ENCODE results near the gene STARD4. TPM values are rescaled to one million over a fixed set of nuclear protein-coding genes. Genes with fewer than 3 reads are reported as not detected.

Gene STARD4
- total RNA-seq, 1 donor from 2014 or later, result 48.6 TPM

GRCh38 chr5:111461255-111461671 is 51.1 kb downstream of the STARD4 start:
- no peak overlapping the region for H3K27ac ChIP-seq
- DNase-seq, result no peak
- peak; percentile 16 for TF ChIP-seq CTCF (IDR thresholded peaks at IDR 0.05)
- H3K4me3 ChIP-seq, result no peak overlapping the region
- H3K27me3 ChIP-seq, result no peaks in the 10 kb centered on the region
- no peaks in the 10 kb centered on the region for H3K9me3 ChIP-seq
- ATAC-seq, result peak; percentile 43
- no peaks in the 10 kb centered on the region for H3K4me1 ChIP-seq
- H3K36me3 ChIP-seq, result no peaks in the 10 kb centered on the region
- intact Hi-C loops (cut with DNase I), result no loop called here

GRCh38 chr5:111454776-111455175 is 57.6 kb downstream of the STARD4 start:
- TF ChIP-seq CTCF (IDR thresholded peaks at IDR 0.05), result no peak
- ATAC-seq (no peak), DNase-seq (no peak)
- H3K4me1 ChIP-seq, result no peaks in the 10 kb centered on the region
- no peaks in the 10 kb centered on the region for H3K27me3 ChIP-seq
- intact Hi-C loops (cut with DNase I), result no loop called here
- H3K36me3 ChIP-seq, result no peaks in the 10 kb centered on the region
- H3K9me3 ChIP-seq, result no peaks in the 10 kb centered on the region
- no peak overlapping the region for H3K4me3 ChIP-seq
- H3K27ac ChIP-seq, result no peak overlapping the region

- H3K4me1 ChIP-seq, result no peaks in the 10 kb centered on the region
- DNase-seq (no peak), ATAC-seq (no peak)
- H3K27ac ChIP-seq, result no peak overlapping the region
- no peak overlapping the region for H3K4me3 ChIP-seq
- TF ChIP-seq CTCF (IDR thresholded peaks at IDR 0.05), result no peak
- H3K9me3 ChIP-seq, result no peaks in the 10 kb centered on the region
- intact Hi-C loops (cut with DNase I), result no loop called here
- no peaks in the 10 kb centered on the region for H3K36me3 ChIP-seq
- H3K27me3 ChIP-seq, result no peaks in the 10 kb centered on the region
These were observed 58.1 kb downstream of the STARD4 start for GRCh38 chr5:111454198-111454622.

GRCh38 chr5:111453747-111454146 is 58.6 kb downstream of the STARD4 start:
- DNase-seq, result no peak
- ATAC-seq, result no peak

GRCh38 chr5:111453295-111453694 is 59.0 kb downstream of the STARD4 start:
- H3K9me3 ChIP-seq, result no peaks in the 10 kb centered on the region
- no peaks in the 10 kb centered on the region for H3K27me3 ChIP-seq
- no peaks in the 10 kb centered on the region for H3K4me1 ChIP-seq
- no peak overlapping the region for H3K4me3 ChIP-seq
- ATAC-seq (no peak), DNase-seq (no peak)
- no peaks in the 10 kb centered on the region for H3K36me3 ChIP-seq
- no peak overlapping the region for H3K27ac ChIP-seq
- intact Hi-C loops (cut with DNase I), result no loop called here
- no peak for TF ChIP-seq CTCF (IDR thresholded peaks at IDR 0.05)

More at GRCh38 chr5:111453747-111454146, 58.6 kb downstream of the STARD4 start:
- Histone ChIP-seq H3K4me3 (no peak overlapping the region), H3K27ac (no peak overlapping the region), H3K9me3 (no peaks in the 10 kb centered on the region), H3K36me3 (no peaks in the 10 kb centered on the region), H3K4me1 (no peaks in the 10 kb centered on the region), H3K27me3 (no peaks in the 10 kb centered on the region)
- intact Hi-C loops (cut with DNase I), result no loop called here
- TF ChIP-seq CTCF (IDR thresholded peaks at IDR 0.05), result no peak

GRCh38 chr5:111447822-111448221 is 64.5 kb downstream of the STARD4 start:
- Histone ChIP-seq H3K9me3 (no peaks in the 10 kb centered on the region), H3K36me3 (no peaks in the 10 kb centered on the region), H3K4me1 (no peaks in the 10 kb centered on the region), H3K27ac (no peak overlapping the region), H3K27me3 (no peaks in the 10 kb centered on the region), H3K4me3 (no peak overlapping the region)
- intact Hi-C loops (cut with DNase I), result no loop called here
- TF ChIP-seq CTCF (IDR thresholded peaks at IDR 0.05), result no peak
- no peak for DNase-seq
- no peak for ATAC-seq
